22Rv1 (cell line): Measurements from ENCODE around the gene MEGF10.

Source experiments
- H3K27ac ChIP-seq: fragments of 450-650 bp; 2 replicates; pipeline ENCODE4 v1.5.1; 2017
- ZFX ChIP-seq: fragments of 450-650 bp; IDR thresholded peaks from 2 replicates; pipeline ENCODE4 v1.6.1; 2017; ENCODE audit warnings: antibody characterized with exemption, borderline replicate concordance
- TF ChIP-seq, protein P1 (sequence below): fragments of 450-650 bp; IDR thresholded peaks from 2 replicates; pipeline ENCODE4 v1.5.1; 2017; ENCODE audit warnings: mild to moderate bottlenecking

Gene MEGF10

GRCh38 chr5:127369796-127370195 lies 79.2 kb downstream of the MEGF10 start:
- no peak overlapping the region for H3K27ac ChIP-seq
- TF ChIP-seq, protein P1, sequence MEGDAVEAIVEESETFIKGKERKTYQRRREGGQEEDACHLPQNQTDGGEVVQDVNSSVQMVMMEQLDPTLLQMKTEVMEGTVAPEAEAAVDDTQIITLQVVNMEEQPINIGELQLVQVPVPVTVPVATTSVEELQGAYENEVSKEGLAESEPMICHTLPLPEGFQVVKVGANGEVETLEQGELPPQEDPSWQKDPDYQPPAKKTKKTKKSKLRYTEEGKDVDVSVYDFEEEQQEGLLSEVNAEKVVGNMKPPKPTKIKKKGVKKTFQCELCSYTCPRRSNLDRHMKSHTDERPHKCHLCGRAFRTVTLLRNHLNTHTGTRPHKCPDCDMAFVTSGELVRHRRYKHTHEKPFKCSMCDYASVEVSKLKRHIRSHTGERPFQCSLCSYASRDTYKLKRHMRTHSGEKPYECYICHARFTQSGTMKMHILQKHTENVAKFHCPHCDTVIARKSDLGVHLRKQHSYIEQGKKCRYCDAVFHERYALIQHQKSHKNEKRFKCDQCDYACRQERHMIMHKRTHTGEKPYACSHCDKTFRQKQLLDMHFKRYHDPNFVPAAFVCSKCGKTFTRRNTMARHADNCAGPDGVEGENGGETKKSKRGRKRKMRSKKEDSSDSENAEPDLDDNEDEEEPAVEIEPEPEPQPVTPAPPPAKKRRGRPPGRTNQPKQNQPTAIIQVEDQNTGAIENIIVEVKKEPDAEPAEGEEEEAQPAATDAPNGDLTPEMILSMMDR: no peak
- no peak for TF ChIP-seq ZFX

DNA sequence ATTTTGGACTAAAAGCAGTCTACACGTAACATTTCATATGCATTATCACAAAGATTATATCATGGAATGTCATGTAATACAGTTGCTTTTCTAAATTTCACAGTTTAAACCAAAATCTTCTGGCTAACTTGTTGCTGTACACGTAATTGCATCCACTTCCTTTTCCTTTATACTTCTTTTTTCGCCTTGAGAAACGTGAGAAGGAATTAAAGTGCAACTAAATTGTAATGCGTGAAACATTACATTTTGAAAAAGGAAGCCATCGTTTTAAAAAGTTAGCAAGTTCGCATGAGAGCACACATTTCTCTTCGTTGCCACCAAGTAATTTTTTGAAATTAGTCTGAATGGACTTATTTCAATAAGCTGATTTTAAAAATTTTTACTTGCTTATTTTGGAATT lies 80.0 kb downstream of the MEGF10 start:
- H3K27ac ChIP-seq: no peak overlapping the region
- TF ChIP-seq, protein P1: no peak
- no peak for TF ChIP-seq ZFX

DNA sequence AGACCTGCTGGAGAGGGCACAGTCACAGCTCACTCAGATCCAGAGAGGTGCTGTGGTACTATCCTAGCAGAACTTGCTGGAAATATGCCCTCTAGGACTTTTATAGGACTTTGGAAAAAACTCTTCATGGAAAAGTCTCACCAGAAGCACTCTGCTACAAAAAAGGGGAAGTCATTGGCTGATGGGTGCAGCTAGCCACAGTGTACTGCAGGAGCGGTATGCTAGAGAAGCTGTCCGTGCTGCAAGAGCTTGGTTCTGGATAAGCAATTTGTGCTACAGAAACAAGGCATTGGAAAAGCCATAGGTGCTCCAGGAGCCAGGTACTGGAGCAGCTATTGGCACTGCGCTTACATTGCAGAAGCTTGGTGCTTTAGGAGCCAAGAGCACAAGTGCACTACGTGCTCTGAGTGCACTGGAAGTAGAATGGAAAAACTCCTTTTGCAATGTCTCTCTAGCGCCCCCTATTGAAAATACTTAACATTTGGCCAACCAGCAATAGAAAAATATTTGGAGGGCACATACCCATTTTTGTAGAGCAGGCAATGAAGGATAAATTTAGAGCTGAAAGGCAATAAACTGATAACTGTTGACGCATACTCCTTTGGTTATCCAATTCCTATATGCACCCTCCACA lies 83.4 kb downstream of the MEGF10 start:
- no peak overlapping the region for H3K27ac ChIP-seq
- TF ChIP-seq, protein P1: peak; percentile 79
- TF ChIP-seq ZFX: no peak

DNA sequence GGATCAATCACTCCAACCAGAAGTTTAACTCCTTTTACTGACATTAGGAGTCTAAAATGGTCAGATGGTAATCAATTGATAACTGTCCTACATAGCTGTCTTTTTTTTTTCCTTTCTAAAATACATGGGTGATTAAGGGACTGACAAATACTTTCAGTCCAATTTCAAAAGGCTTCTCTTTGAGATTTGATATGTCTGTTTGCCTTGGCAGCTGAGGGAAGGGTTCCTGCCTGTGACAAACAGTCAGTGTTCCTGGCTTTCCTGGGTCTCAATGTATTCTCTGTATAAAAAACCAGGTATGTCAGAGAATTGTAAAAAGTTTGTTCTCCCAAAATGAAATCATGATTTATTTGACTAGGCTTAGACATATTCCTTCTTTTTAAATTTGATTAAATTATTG lies 84.5 kb downstream of the MEGF10 start:
- no peak overlapping the region for H3K27ac ChIP-seq
- TF ChIP-seq ZFX: no peak
- TF ChIP-seq, protein P1: no peak

DNA sequence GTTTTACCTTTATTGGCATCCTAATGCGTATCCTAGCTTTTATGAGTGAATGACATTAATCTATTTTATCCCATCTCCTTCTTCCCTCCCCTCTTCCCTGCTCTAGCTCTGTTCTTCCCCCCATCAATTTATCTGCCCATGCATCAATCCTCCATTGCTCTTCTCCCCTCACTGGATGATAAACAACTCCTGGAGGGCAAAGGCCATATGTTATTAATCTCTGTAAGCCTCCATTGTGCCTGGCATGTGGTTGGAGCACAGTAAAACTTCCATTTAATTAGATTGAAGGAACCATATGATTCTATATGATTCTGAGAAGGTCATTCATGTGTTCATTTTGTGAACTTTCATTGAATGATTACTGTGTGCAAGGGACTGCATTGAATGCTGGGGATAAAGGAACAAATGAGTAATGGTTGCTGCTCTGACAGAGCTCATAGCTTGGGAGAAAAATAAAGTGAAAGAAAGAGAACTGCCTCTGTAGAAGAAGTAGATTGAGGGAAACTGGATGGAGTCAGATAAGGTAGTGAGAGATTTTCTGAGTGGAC lies 85.0 kb downstream of the MEGF10 start:
- no peak overlapping the region for H3K27ac ChIP-seq
- TF ChIP-seq ZFX: no peak
- TF ChIP-seq, protein P1: no peak

DNA sequence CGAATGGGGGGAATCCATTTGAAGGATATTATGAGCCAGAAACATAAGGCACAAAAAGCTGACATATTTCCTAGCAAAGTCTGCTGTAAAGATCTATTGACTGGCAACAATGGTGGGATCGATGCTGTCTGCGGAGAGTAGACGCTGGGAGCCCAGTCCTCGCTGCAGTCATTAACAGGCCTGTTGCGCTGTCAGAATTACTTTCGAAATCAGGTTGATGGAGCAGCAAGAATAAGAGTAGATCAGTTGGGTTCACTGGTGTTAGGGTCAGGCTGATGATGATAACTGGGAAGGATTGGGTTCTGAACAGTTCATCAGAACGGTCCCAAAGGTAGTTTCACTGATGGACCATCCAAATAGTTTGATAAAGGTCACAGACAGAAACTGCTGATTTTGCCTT lies 87.1 kb downstream of the MEGF10 start:
- H3K27ac ChIP-seq: no peak overlapping the region
- no peak for TF ChIP-seq ZFX
- TF ChIP-seq, protein P1: no peak

- peak overlapping the region; percentile 49 for H3K27ac ChIP-seq
- TF ChIP-seq, protein P1: no peak
- no peak for TF ChIP-seq ZFX
Measured at GRCh38 chr5:127385936-127386335, 95.3 kb downstream of the MEGF10 start.
